Stimulated activated CD4-positive, alpha-beta T cell treated with anti-CD3 and anti-CD28 coated beads, Interleukin-4, amount 100 ng/mL, for 24 hours (primary cell): ENCODE data around the gene UNC5A.

Experiments used
- DNase-seq: peaks from one replicate; pipeline ENCODE4 v3.0.0-alpha.2; 2020

Gene UNC5A

GRCh38 chr5:176802116-176802784, 8.1 kb upstream of the UNC5A start:
- no peak for DNase-seq

GRCh38 chr5:176803068-176803942, 7.1 kb upstream of the UNC5A start:
- no peak for DNase-seq

GRCh38 chr5:176803943-176804498, 6.3 kb upstream of the UNC5A start:
- no peak for DNase-seq

GRCh38 chr5:176806137-176806536, 4.2 kb upstream of the UNC5A start:
- no peak for DNase-seq

DNA sequence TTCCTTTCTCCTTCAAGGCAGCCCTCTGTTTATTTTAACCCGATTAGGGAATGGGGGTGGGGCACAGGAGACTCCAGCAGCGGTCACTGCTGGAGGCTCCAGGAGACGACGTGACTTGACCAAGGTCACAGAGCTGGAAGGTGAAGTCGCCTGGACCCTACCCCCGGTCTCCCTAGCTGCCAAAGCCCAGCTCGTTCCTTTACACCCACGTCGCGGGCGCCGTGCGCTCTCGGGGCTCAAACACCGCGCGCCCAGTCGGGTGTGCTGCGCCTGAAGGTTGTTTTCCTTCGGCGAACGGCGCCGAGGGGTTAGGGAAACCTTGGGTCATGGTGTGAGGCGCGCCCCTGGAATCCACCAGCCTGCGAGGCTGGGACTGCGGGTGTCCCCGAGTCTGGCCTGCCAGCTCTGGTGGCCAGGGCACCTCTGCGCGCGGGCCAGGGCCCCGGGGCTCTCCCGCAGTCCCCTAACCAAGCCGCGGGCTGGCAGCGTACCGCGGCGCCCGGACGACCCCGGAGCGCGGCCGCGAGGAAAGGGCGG, 747 bp upstream of the UNC5A start:
- DNase-seq: no peak

GRCh38 chr5:176810687-176811501, 535 bp downstream of the UNC5A start:
- no peak for DNase-seq

- no peak for DNase-seq
These were observed 2.2 kb downstream of the UNC5A start for GRCh38 chr5:176812269-176813259.

DNA sequence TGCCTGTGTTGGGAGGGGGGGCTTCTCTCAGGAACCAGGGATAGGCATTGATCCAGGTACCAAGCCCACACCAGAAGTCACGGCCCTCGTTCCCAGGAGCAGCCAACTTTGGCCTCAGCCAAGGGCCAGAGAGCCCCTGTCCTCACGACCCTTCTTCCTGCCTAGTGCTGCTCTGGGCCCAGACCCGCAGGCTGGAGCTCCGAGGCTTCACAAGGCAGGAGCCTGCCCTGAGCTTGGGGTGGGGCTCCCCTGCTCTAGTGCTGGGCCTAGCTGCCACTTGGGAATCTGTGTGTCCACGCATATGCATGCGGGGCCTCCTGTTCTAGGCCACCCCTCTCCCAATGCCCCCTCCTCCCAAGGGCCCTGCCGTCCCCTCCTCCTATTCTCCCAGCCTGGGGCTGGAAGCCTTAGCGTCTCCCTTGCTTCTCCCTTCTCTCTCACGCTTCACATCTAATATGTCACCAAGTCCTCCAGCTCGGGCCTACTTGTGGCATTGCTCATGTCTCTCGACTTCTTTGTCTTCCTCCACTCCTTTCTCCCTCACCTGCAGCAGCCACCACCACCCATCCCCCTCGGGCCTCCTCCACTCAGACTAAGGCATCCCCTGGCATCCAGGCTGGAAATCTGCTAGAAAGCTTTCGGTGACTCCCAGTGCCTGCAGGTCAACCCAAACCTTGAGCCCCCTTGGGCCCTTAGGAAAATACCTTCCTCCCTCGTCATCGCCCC, 3.4 kb downstream of the UNC5A start:
- DNase-seq: no peak

DNA sequence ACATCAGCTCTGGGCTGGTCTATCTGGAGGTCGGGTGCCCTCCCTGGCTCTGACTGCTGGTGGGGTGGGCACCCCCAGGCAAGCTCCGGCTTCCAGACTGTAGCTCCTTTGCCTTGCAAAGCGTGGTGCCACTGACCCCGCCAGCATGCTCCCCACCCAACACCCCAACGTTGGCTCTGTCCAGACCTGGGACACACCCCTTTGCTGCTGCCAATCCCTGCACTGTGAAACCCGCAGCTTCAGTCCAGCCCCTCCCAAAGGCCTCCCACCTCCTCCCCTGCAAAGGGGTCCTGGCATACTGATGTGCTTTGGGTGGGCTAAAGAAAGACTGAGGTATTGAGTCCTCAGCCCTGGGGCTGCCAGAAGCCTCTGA, 3.9 kb downstream of the UNC5A start:
- DNase-seq: no peak

GRCh38 chr5:176814836-176815438, 4.6 kb downstream of the UNC5A start:
- no peak for DNase-seq

DNA sequence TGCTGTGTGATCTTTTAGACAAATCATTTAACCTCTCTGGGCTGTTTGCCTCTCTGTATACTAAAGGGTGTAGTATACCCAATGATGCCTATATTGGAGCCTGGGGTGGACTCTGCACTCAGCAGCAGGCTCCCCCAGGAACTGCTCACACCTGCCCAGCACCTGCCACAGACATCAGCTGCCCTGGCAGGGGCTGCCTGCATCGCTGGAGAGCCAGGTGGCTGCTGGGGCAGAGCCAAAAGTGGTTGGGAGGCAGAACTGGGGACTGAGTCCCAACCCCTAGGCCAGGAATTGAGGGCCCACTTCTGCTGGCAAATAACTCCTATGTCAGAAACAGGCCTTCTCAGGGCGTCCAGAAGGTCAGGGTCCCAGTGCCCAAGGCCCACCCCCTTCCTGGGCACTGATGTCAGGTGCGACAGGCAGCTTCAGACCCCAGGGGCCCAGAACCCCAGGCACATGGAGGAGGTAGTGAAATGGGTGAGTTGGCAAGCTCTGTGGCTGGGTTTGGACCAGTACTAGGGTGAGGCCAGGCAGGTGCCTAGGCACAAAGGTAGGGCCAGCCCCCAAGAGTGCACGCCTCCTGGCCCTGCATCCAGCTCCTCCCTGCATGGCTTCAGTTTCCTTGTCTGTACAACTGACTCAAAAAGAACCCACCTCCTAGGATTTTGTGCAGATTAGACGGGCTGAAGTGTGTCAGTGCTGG, 5.8 kb downstream of the UNC5A start:
- no peak for DNase-seq

- no peak for DNase-seq
These were observed 6.5 kb downstream of the UNC5A start for GRCh38 chr5:176816791-176817347.

DNA sequence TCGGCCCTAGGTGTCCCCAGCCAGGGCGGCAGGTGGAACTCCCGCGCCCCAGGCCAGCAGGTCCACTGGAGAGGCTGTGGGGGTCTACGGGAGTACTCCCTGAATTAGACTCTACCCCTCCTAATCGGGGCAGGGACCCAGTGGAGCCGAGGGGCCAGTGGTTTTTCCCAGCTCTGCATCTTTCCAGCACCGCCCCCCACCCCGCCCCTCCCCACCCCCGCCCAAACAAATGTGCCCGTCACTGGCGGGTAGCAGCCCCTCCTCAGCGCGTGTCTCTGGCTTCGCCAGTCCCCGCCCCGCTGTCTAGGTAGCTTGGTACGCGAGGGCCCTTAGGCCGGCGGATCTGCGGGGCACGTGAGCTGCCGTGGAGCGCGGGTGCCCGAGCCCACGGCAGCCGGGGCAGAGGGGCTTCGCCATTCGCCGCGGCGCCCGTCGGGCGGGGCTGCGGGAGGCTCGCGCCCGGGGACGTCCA, 7.0 kb downstream of the UNC5A start:
- DNase-seq: no peak

DNA sequence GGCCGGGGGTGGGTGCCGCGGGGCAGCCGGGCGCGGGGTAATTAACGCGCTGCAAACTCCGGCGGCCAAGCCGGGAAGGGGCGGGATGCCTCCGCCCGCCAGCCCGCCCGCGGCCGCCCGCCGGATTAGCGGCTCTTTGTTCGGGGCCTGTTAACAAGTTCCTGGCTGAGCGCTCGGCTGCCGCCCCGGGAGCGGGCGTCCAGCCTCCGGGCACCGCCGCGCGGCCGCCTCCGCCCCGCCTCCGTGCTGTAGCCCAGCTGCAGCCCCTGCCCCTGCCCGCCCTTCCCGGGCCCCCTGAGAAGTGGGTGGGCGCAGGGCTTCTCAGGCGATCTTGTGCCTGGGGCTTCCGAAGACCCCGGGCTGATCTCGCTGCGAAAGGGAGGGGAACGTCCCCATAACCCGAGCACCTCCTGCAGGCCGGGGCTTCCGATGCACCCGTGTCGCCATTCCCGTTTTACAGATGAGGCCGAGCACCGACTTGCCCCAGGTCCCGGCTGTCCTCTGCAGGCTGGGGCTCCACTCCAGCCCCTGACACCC, 7.5 kb downstream of the UNC5A start:
- DNase-seq: peak; percentile 12

DNA sequence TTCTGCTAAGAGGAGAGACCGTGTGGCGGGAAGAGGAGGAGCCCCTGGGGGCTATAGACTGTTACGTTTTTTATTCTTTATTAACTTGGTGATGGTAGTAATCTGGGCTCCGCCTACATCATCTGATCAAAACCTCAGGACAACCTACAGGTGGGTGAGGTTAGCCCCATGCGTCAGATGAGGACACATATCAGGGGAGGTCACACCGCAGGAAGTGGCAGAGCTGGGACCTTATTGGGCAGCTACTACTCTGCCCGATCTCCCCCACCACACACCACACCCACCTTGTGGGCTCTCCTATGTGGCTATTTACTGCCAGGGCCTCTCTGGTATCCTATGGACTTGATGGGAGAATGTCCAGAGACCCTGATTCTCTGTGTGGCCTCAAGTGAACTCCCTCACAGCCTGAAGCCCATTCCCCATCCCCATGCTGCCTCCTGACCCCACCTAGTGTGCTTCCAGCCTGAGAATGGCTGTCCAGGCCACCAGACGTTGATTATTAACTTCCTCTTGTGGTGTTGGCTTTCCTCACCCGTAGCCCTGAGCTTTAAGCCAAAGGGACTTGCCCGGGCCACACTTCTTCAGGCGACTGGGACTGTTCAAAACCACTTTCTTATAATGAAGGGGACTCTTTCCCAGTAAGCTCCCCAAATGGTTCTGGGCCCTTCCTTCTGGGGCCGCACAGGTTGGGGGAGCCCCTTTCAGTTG, 8.2 kb downstream of the UNC5A start:
- DNase-seq: peak; percentile 14

- no peak for DNase-seq
These were observed 9.1 kb downstream of the UNC5A start for GRCh38 chr5:176819476-176819875.

DNA sequence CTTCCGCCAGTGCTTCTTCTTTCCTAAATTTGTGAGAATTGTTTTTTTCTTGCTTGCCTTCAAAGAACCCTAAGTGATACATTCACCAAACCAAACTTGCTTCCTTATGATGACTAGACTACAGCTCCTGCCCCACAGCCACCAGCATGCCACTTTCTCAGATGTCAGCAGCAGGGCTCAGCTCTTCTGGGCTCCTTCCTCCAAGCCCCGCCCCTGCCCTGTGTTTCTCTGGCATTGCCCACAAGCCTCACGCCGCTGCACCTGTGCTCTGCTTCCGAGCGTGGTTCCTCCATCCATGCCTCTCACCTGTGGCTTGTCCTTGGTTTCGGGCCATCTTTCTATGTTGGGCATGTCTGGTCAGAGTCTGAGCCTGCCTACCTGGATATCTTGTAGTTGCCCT, 10.6 kb downstream of the UNC5A start:
- DNase-seq: no peak

DNA sequence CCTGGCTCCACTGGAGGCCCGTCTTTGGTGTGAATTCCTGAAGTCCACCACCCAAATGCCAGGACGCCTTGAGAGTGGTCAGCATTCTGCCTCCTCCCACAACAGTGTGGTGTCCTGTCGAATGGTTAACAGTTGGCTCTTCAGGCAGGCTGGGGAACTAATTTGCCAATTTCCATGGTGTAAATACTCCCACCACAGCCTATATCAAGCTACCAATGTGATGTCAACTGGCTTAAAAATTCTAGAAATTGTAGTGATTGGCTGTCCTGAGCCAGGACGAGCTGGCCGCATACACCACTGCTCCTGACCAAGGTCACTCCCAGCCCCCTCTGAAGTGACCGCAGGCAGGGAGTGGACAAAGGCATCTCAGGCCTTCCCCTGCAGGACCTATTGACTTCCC, 11.1 kb downstream of the UNC5A start:
- no peak for DNase-seq
